GM19240 (cell line): ENCODE results near the gene MYCBP.

Experiments
- DNase-seq: peaks from one replicate; pipeline ENCODE4 v3.0.0; 2011; ENCODE audit warnings: low spot score; ENCODE audit not compliant: insufficient read length

MYCBP gene

GRCh38 chr1:38820860-38821259 lies 52.3 kb downstream of the MYCBP start:
- DNase-seq, result no peak

GRCh38 chr1:38819516-38819915 lies 53.6 kb downstream of the MYCBP start:
- no peak for DNase-seq

GRCh38 chr1:38819040-38819439 lies 54.1 kb downstream of the MYCBP start:
- DNase-seq, result no peak

GRCh38 chr1:38818175-38818976 lies 54.8 kb downstream of the MYCBP start:
- DNase-seq, result no peak

GRCh38 chr1:38817267-38818174 lies 55.6 kb downstream of the MYCBP start:
- DNase-seq, result no peak

GRCh38 chr1:38815903-38816627 lies 57.1 kb downstream of the MYCBP start:
- DNase-seq, result peak; percentile 66

GRCh38 chr1:38814984-38815464 lies 58.1 kb downstream of the MYCBP start:
- no peak for DNase-seq

GRCh38 chr1:38814444-38814983 lies 58.6 kb downstream of the MYCBP start:
- no peak for DNase-seq

- no peak for DNase-seq
Measured at GRCh38 chr1:38812981-38813380, 60.2 kb downstream of the MYCBP start.
